CMK (cell line): ENCODE results near the gene NSG1.

Experiments used
- DNase-seq: peaks from one replicate; pipeline ENCODE4 v3.0.0-alpha.2; 2010; ENCODE audit warnings: low read depth

The NSG1 gene

GRCh38 chr4:4396628-4397440 is 9.9 kb downstream of the NSG1 start:
- no peak for DNase-seq

- no peak for DNase-seq
These were observed 10.5 kb downstream of the NSG1 start for GRCh38 chr4:4397441-4397819.

- no peak for DNase-seq
These were observed 11.5 kb downstream of the NSG1 start for GRCh38 chr4:4398430-4398829.

- DNase-seq, result no peak
These were observed 14.1 kb downstream of the NSG1 start for GRCh38 chr4:4401036-4401435.

GRCh38 chr4:4402966-4403365 is 16.1 kb downstream of the NSG1 start:
- DNase-seq, result no peak

- no peak for DNase-seq
These were observed 18.6 kb downstream of the NSG1 start for GRCh38 chr4:4405358-4405962.

- DNase-seq, result no peak
These were observed 19.8 kb downstream of the NSG1 start for GRCh38 chr4:4406455-4407298.

GRCh38 chr4:4407299-4408131 is 20.6 kb downstream of the NSG1 start:
- no peak for DNase-seq

- DNase-seq, result no peak
These were observed 21.2 kb downstream of the NSG1 start for GRCh38 chr4:4408132-4408523.

- DNase-seq, result no peak
These were observed 21.9 kb downstream of the NSG1 start for GRCh38 chr4:4408576-4409335.

- no peak for DNase-seq
These were observed 22.7 kb downstream of the NSG1 start for GRCh38 chr4:4409416-4410115.

- no peak for DNase-seq
These were observed 23.4 kb downstream of the NSG1 start for GRCh38 chr4:4410271-4410670.

GRCh38 chr4:4411906-4412305 is 25.0 kb downstream of the NSG1 start:
- no peak for DNase-seq

GRCh38 chr4:4412641-4413372 is 25.9 kb downstream of the NSG1 start:
- DNase-seq, result no peak

GRCh38 chr4:4413373-4413725 is 26.4 kb downstream of the NSG1 start:
- no peak for DNase-seq

- DNase-seq, result no peak
These were observed 26.9 kb downstream of the NSG1 start for GRCh38 chr4:4413806-4414205.

- DNase-seq, result no peak
These were observed 28.4 kb downstream of the NSG1 start for GRCh38 chr4:4415107-4415805.

GRCh38 chr4:4415806-4416805 is 29.2 kb downstream of the NSG1 start:
- DNase-seq, result no peak
